Activated CD4-positive, alpha-beta memory T cell treated with anti-CD3 and anti-CD28 coated beads for 36 hours (primary cell): Measurements from ENCODE around the gene KCNG4. TPM values are rescaled to one million over a fixed set of nuclear protein-coding genes. Genes with fewer than 3 reads are reported as not detected.
A peak's percentile ranks its signal among the peaks of the same experiment; 100 is the strongest.

Experiments
- CTCF ChIA-PET: fragments of 350-600 bp; sonication (Branson Sonifier 250); formaldehyde crosslinking; loops from one replicate; lab custom pipeline; 2021; ENCODE audit warnings: antibody characterized with exemption, inconsistent platforms; lab: Charles Lee
- POLR2A ChIA-PET: fragments of 350-600 bp; sonication (Branson Sonifier 250); formaldehyde crosslinking; loops from one replicate; lab custom pipeline; 2021; ENCODE audit warnings: antibody characterized with exemption; lab: Charles Lee
- DNase-seq: peaks from one replicate; pipeline ENCODE4 v3.0.0-alpha.2; 2020
- H3K27ac Mint-ChIP-seq: one replicate; pipeline ENCODE4 v1.8.0; 2021; ENCODE audit warnings: mixed read lengths
- H3K27me3 Mint-ChIP-seq: one replicate; pipeline ENCODE4 v1.8.0; 2021; ENCODE audit warnings: mixed read lengths
- H3K36me3 Mint-ChIP-seq: one replicate; pipeline ENCODE4 v1.8.0; 2021; ENCODE audit warnings: mixed read lengths
- H3K4me1 Mint-ChIP-seq: one replicate; pipeline ENCODE4 v1.8.0; 2021; ENCODE audit warnings: low read depth, mixed read lengths
- H3K4me3 Mint-ChIP-seq: one replicate; pipeline ENCODE4 v1.8.0; 2021; ENCODE audit warnings: mild to moderate bottlenecking, mixed read lengths
- H3K9me3 Mint-ChIP-seq: one replicate; pipeline ENCODE4 v1.8.0; 2021; ENCODE audit warnings: mixed read lengths
- intact Hi-C: fragments of 100-400 bp; cut with micrococcal nuclease; formaldehyde crosslinking; loops from one replicate; pipeline ENCODE4 v1.15.1; 2023
- total RNA-seq, 2 experiments: library from RNA; stranded (reverse); gene quantifications; one replicate each; pipeline ENCODE4 v1.2.3, GENCODE V29; 2021

Gene KCNG4
- total RNA-seq, 2 experiments from 2014 or later = not detected

- Mint-ChIP-seq H3K4me3 (no peak overlapping the region), H3K27me3 (no peaks in the 10 kb centered on the region), H3K4me1 (peaks cover 13% of the 10 kb centered on the region), H3K36me3 (no peaks in the 10 kb centered on the region), H3K9me3 (no peaks in the 10 kb centered on the region), H3K27ac (no peak overlapping the region)
- CTCF ChIA-PET = interaction anchor here (0.7 to 1.8 kb wide), 2 partner anchors 11 to 205 kb away, joined by 3 to 7 read pairs; partner anchors contain the start of gene TAF1C
- intact Hi-C loops = no loop called here
- POLR2A ChIA-PET = no interaction called here
- no peak for DNase-seq
Measured at GRCh38 chr16:84198401-84198800, 41.4 kb downstream of the KCNG4 start.

DNA sequence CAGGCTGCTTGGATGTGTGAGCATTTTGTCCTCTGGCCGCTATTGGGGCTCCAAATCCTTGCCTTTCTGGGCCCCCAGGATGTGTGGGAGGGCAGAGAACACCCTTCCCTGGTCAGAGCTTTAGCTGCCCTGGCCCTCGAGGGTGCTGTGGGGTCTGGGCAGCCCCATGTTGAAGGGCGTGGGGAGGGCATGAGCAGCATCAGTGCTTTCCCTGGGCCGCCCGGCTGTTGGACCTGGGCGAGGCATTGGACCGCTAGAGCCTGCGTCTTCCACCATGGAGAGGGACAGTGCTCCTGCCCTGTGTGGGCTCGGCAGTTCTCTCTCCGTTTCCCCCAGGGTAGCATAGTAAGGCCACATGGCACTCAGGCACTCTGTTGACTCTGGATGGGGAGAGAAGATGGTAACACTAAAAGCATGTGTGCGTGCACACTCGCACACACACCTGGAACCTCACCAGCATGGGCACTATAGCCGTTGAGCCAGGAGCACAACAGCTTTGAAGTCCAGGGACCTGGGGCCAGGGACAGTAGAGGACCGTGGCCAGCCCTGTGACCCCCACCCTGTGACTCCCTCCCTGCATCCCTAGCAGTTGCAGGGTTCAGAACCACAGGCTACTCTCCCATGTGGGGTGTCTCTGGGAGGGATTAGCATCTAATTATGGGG, 42.2 kb downstream of the KCNG4 start:
- H3K9me3 Mint-ChIP-seq = no peaks in the 10 kb centered on the region
- H3K27ac Mint-ChIP-seq = no peak overlapping the region
- POLR2A ChIA-PET = no interaction called here
- H3K4me3 Mint-ChIP-seq = no peak overlapping the region
- intact Hi-C loops = no loop called here
- H3K27me3 Mint-ChIP-seq = no peaks in the 10 kb centered on the region
- no peak for DNase-seq
- no peaks in the 10 kb centered on the region for H3K36me3 Mint-ChIP-seq
- peaks cover 16% of the 10 kb centered on the region for H3K4me1 Mint-ChIP-seq
- CTCF ChIA-PET = no interaction called here

DNA sequence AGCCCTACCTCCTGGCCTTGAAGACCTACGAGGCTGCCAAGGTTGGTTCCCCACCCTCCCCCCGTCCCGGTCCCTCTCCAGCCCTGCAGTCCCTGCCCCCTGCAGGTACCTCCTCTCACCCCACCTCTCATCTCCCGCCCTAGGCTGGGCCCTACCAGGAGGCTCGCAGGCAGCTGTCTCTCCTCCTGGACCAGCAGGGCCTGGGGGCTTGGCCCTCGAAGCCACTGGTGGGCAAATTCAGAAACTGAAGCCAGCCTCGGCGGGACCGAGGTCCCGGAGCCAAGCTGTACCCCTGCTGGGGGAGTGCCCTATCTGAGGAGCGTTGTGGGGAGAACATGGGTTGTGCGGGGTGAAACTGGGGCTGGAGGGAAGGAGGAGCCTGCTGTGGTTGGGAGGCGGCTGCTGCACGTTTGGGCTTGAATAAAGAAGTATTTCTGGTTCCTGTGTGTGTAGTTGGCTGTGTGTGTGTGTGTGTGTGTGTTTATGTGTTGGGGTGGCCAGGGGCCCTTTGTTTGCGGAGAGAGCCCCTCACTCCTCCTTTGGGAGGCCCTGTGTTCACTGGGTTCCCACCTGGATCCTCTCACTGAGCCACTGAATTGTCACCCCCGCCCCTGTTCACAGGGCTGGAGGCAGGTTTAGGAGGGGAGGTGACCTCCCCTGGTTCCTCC, 43.0 kb downstream of the KCNG4 start:
- H3K9me3 Mint-ChIP-seq = no peaks in the 10 kb centered on the region
- no peaks in the 10 kb centered on the region for H3K36me3 Mint-ChIP-seq
- peaks cover 16% of the 10 kb centered on the region for H3K4me1 Mint-ChIP-seq
- H3K27ac Mint-ChIP-seq = no peak overlapping the region
- DNase-seq = no peak
- ChIA-PET POLR2A (no interaction called here), CTCF (no interaction called here)
- intact Hi-C loops = no loop called here
- no peak overlapping the region for H3K4me3 Mint-ChIP-seq
- H3K27me3 Mint-ChIP-seq = no peaks in the 10 kb centered on the region

GRCh38 chr16:84196101-84196500, 43.7 kb downstream of the KCNG4 start:
- intact Hi-C loops = no loop called here
- POLR2A ChIA-PET = no interaction called here
- no peaks in the 10 kb centered on the region for H3K36me3 Mint-ChIP-seq
- no peaks in the 10 kb centered on the region for H3K27me3 Mint-ChIP-seq
- H3K4me1 Mint-ChIP-seq = peaks cover 16% of the 10 kb centered on the region
- CTCF ChIA-PET = no interaction called here
- DNase-seq = no peak
- H3K27ac Mint-ChIP-seq = no peak overlapping the region
- no peak overlapping the region for H3K4me3 Mint-ChIP-seq
- H3K9me3 Mint-ChIP-seq = no peaks in the 10 kb centered on the region

- no peaks in the 10 kb centered on the region for H3K27me3 Mint-ChIP-seq
- ChIA-PET POLR2A (no interaction called here), CTCF (interaction anchor here (1.3 kb wide), 1 partner anchor 9 kb away, joined by 7 read pairs; the partner anchor contains the start of gene TAF1C)
- no peak for DNase-seq
- no peak overlapping the region for H3K4me3 Mint-ChIP-seq
- intact Hi-C loops = no loop called here
- peaks cover 16% of the 10 kb centered on the region for H3K4me1 Mint-ChIP-seq
- H3K9me3 Mint-ChIP-seq = no peaks in the 10 kb centered on the region
- H3K36me3 Mint-ChIP-seq = no peaks in the 10 kb centered on the region
- no peak overlapping the region for H3K27ac Mint-ChIP-seq
Measured at GRCh38 chr16:84195201-84196093, 44.4 kb downstream of the KCNG4 start.

DNA sequence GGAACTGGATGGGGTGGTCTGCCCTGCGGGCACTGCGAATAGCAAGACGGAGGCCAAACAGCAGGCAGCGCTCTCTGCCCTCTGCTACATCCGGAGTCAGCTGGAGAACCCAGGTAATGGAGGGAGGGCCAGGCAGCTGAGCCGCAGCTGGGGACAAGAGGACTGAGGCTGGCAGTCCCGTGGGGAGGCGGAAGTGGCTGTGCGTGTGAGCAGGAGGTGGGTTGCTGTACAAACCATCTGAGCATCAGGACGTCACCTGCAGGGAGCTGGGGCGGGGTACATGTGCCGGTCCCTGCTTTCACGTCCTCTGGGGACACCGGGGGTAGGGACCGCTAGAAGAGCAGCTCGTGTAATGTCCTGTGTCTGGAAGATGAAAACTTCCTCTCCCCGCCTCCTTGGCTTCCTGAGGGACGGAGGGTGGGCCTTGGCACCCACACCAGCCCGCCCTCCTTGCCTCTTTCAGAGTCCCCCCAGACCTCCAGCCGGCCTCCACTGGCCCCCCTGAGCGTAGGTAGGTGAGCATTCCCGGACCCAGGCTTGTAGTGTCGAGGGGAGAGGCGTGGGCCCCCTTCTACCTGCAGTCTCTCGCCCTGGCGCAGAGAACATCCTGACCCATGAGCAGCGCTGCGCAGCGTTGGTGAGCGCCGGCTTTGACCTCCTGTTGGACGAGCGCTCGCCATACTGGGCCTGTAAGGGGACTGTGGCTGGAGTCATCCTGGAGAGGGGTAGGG, 45.2 kb downstream of the KCNG4 start:
- CTCF ChIA-PET = interaction anchor here (1.3 kb wide), 1 partner anchor 8 kb away, joined by 7 read pairs; the partner anchor contains the start of gene TAF1C
- intact Hi-C loops = no loop called here
- peak overlapping the region; percentile 9 for H3K4me3 Mint-ChIP-seq
- POLR2A ChIA-PET = interaction anchor here (0.5 kb wide), 1 partner anchor 179 kb away, joined by 3 read pairs; no protein-coding TSS in a partner anchor
- H3K27ac Mint-ChIP-seq = no peak overlapping the region
- peaks cover 16% of the 10 kb centered on the region for H3K4me1 Mint-ChIP-seq
- H3K9me3 Mint-ChIP-seq = no peaks in the 10 kb centered on the region
- DNase-seq = peak; percentile 62
- H3K36me3 Mint-ChIP-seq = no peaks in the 10 kb centered on the region
- H3K27me3 Mint-ChIP-seq = no peaks in the 10 kb centered on the region

- DNase-seq = peak; percentile 21
- ChIA-PET CTCF (no interaction called here), POLR2A (interaction anchor here (0.5 kb wide), 1 partner anchor 178 kb away, joined by 3 read pairs; no protein-coding TSS in a partner anchor)
Measured at GRCh38 chr16:84194018-84194417, 45.8 kb downstream of the KCNG4 start.

GRCh38 chr16:84193480-84193879, 46.3 kb downstream of the KCNG4 start:
- Mint-ChIP-seq H3K9me3 (no peaks in the 10 kb centered on the region), H3K4me1 (peaks cover 16% of the 10 kb centered on the region), H3K27ac (no peak overlapping the region), H3K27me3 (no peaks in the 10 kb centered on the region), H3K4me3 (no peak overlapping the region), H3K36me3 (no peaks in the 10 kb centered on the region)
- ChIA-PET POLR2A (no interaction called here), CTCF (no interaction called here)
- intact Hi-C loops = no loop called here
- peak; percentile 36 for DNase-seq

More at GRCh38 chr16:84194018-84194417, 45.8 kb downstream of the KCNG4 start:
- no peaks in the 10 kb centered on the region for H3K36me3 Mint-ChIP-seq
- no peak overlapping the region for H3K4me3 Mint-ChIP-seq
- H3K27me3 Mint-ChIP-seq = no peaks in the 10 kb centered on the region
- H3K9me3 Mint-ChIP-seq = no peaks in the 10 kb centered on the region
- intact Hi-C loops = no loop called here
- H3K27ac Mint-ChIP-seq = no peak overlapping the region
- H3K4me1 Mint-ChIP-seq = peaks cover 16% of the 10 kb centered on the region

DNA sequence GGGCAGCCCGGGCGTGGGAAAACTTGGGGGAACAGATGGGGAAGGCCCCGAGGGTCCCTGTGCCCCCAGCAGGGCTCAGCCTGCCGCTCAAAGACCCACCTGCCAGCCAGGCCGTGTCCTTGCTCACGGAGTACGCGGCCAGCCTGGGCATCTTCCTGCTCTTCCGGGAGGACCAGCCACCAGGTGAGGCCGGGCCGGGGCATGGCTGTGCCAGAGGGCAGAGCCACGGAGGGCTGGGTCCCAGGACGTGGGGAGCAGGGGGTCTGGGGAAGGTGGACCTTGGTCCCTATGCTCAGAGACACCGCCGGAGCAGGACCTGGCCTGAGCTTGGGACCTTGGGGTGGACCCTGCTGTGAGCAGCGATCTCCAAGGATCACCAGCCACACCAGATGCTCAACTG, 48.3 kb downstream of the KCNG4 start:
- CTCF ChIA-PET = no interaction called here
- POLR2A ChIA-PET = no interaction called here
- Mint-ChIP-seq H3K4me1 (peaks cover 18% of the 10 kb centered on the region), H3K27me3 (no peaks in the 10 kb centered on the region), H3K4me3 (no peak overlapping the region), H3K36me3 (peaks cover 3% of the 10 kb centered on the region), H3K9me3 (no peaks in the 10 kb centered on the region), H3K27ac (no peak overlapping the region)
- DNase-seq = no peak
- intact Hi-C loops = no loop called here

- ChIA-PET CTCF (interaction anchor here (5.2 kb wide), 1 partner anchor 105 kb away, joined by 103 read pairs; no protein-coding TSS in a partner anchor), POLR2A (no interaction called here)
- Mint-ChIP-seq H3K4me1 (peaks cover 22% of the 10 kb centered on the region), H3K4me3 (no peak within 1 kb of the TSS), H3K9me3 (no peaks in the 10 kb centered on the region), H3K27ac (no peak within 1 kb of the TSS), H3K27me3 (no peaks in the 10 kb centered on the region), H3K36me3 (peaks cover 3% of the 10 kb centered on the region)
- intact Hi-C loops = no loop called here
- no peak for DNase-seq
Measured at GRCh38 chr16:84190731-84191388, 49.0 kb downstream of the KCNG4 start, which contains the start of gene ADAD2. Gene ADAD2, plus strand, starts transcription at chr16:84191157. Its CDS starts 74 bp downstream, at chr16:84191231.
